HG03442 (cell line): ENCODE results near the gene SLC44A5.
"Not testable (repeated sequence)": the region's sequence is repeated elsewhere in the genome, so short reads cannot be mapped to it uniquely, and the experiment has no call there.

Experiments used
- ATAC-seq: cut with Tn5 transposase; IDR thresholded peaks from one replicate; pipeline ENCODE4 v1.9.1; 2021; ENCODE audit warnings: mild to moderate bottlenecking, moderate library complexity; ENCODE audit not compliant: unreplicated experiment

SLC44A5 gene

DNA sequence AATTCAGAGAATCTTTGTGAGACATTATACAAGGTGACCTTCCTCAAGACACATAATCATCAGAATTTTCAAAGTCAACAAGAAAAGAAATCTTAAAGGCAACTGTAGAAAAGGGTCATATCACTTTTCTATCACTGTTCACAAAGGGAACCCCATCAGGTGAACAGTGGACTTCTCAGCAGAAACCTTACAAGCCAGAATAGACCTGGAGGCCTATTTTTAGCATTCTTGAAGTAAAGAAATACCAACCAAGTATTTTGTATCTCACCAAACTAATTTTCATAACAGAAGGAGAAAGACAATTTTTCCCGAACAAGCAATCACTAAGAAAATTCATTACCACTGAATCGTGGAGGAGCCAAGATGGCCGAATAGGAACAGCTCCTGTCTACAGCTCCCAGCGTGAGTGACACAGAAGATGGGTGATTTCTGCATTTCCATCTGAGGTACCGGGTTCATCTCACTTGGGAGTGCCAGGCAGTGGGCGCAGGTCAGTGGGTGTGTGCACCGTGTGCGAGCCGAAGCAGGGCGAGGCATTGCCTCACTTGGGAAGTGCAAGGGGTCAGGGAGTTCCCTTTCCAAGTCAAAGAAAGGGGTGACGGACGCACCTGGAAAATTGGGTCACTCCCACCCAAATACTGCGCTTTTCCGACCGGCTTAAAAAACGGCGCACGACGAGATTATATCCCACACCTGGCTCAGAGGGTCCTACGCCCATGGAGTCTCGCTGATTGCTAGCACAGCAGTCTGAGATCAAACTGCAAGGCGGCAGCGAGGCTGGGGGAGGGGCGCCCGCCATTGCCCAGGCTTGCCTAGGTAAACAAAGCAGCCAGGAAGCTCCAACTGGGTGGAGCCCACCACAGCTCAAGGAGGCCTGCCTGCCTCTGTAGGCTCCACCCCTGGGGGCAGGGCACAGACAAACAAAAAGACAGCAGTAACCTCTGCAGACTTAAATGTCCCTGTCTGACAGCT, 235.2 kb downstream of the SLC44A5 start:
- ATAC-seq = not testable (repeated sequence)

GRCh38 chr1:75373542-75374159, 237.3 kb downstream of the SLC44A5 start:
- ATAC-seq = no peak

GRCh38 chr1:75366595-75366994, 244.3 kb downstream of the SLC44A5 start:
- no peak for ATAC-seq

DNA sequence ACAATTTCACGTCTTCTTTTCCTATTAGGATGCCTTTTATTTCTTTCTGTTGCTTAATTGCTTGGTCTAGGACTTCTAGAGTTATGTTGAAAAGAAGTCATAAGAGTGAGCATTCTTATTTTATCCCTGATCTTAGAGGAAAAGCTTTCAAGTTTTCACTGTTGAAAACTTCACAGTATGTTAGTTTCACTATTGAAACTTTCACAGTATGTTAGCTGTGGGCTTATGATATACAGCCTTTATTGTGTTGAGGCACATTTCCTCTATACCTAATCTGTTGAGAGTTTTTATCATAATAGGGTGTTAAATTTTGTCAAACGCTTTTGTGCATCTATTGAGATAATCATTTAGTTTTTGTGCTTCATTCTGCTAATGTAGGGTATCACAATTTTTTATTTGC, 249.7 kb downstream of the SLC44A5 start:
- no peak for ATAC-seq

DNA sequence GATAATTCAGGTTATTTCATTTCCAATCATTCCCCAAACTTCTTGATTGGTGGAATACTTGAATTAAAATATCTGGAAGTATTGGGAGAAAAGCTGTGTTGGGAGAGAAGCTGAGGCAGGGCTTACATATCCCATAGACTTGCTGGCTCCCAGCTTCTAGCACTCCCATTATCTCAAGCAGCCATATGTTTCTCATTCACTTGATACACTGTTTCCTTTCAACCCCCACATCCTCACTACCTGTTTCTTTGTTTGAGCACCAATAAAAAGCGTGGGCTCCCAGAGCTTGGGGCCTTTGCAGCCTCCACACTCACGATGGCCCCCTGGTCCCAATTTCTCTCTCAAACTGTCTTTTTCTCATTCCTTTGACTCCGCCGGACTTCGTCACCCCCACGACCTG, 256.6 kb downstream of the SLC44A5 start:
- ATAC-seq = not testable (repeated sequence)

GRCh38 chr1:75353051-75353450, 257.9 kb downstream of the SLC44A5 start:
- no peak for ATAC-seq

GRCh38 chr1:75345538-75346292, 265.2 kb downstream of the SLC44A5 start:
- no peak for ATAC-seq

- ATAC-seq = no peak
Observed at GRCh38 chr1:75342786-75343185, 268.1 kb downstream of the SLC44A5 start.

DNA sequence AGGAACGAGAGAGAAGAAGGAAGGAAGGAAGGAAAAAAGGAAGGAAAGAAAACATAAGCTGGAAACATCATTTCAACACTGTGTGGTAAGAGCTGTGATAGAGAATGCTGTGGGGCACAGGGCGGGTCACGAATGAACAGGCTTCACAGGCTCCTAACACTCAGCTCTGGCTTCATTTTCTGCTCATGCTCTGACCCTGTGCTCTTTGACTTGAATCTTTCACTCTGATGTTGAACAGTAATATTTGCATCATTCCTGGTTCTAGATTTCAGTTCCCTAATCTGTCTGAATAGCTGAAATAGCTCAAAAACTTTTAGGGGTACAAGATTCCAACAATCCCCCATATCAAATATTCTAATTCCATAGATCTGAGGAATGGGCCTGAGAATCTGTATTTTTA, 269.4 kb downstream of the SLC44A5 start:
- peak; percentile 51 for ATAC-seq

GRCh38 chr1:75338616-75339483, 272.1 kb downstream of the SLC44A5 start:
- ATAC-seq = peak; percentile 92

DNA sequence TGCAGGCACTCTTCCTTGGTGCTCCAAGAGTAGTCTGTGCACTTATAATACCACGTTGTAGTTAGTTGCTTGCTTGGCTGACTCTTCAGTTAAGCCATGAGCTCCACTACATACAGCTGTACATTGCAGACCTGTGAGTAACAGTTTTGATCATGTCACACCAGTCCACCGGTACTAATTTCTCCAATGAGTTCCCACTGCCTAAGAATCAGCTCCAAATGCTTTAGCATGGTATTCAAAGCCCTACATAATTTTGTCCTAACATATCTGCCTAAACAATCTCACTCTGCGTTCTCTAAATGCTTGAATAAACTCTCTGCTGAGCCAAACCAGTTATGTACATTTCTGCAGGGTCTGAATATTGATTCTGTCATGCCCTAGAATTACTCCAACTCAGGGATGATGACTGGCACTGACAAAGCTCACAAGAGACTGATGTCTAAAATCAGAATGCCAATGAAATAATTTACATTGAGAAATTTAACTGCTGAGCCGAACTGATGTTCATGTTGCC, 276.0 kb downstream of the SLC44A5 start:
- ATAC-seq = no peak

GRCh38 chr1:75330624-75331023, 280.3 kb downstream of the SLC44A5 start:
- ATAC-seq = no peak

GRCh38 chr1:75328691-75329090, 282.2 kb downstream of the SLC44A5 start:
- ATAC-seq = no peak

DNA sequence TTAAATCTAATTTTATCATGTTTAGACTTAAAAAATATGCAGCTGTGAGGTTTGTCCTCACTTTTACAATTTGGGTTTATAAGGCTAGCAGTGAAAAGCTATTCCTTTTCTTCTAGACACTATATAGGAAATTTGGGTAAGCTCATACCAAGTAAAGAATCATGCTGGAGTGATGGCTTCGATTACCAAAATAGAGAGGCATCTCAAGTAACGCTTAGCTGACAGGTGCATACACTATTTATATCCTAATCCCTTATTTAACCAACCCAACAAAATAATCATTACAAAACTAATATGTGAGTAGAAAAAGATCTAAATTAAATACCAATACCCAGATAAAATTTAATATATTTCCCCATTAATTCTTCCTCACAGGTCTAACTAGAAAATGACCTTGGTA, 283.5 kb downstream of the SLC44A5 start:
- ATAC-seq = no peak

DNA sequence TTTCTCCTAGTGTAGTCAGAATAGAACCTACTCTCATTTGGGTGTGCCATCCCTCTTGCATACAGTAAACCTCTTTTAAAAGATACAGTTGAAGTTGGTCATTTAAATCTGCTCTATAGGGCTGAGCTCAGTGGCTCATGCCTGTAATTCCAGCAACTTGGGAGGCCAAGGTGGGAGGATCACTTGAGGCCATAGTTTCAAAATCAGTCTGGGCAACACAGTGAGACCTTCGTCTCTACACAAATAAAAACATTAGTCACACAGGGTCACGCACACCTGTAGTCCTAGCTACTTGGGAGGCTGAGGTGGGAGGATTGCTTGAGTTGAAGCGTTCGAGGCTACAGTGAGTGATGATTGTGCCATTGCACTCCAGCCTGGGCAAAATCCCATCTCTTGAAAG, 292.9 kb downstream of the SLC44A5 start:
- no peak for ATAC-seq

GRCh38 chr1:75316230-75316629, 294.7 kb downstream of the SLC44A5 start:
- ATAC-seq = no peak

DNA sequence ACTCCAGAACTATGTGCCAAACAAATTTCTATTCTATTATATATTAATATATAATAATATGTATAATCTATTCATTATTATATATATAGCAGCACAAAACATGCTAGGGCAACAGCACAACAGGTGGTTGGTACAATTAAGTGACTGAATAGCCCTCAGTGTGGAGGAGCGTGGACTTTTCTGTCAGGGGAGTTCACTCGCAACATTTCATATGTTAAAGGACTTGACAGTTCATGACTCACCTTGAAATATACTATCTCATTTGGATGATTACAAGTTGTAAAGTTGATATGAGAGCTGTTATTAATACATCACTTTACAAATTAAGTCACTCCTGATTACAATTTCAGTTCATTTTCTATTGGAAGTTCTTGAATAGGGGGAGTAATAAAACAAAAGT, 298.3 kb downstream of the SLC44A5 start:
- ATAC-seq = no peak

- ATAC-seq = no peak
Observed at GRCh38 chr1:75310067-75310466, 300.8 kb downstream of the SLC44A5 start.

- no peak for ATAC-seq
Observed at GRCh38 chr1:75308365-75308764, 302.5 kb downstream of the SLC44A5 start.

DNA sequence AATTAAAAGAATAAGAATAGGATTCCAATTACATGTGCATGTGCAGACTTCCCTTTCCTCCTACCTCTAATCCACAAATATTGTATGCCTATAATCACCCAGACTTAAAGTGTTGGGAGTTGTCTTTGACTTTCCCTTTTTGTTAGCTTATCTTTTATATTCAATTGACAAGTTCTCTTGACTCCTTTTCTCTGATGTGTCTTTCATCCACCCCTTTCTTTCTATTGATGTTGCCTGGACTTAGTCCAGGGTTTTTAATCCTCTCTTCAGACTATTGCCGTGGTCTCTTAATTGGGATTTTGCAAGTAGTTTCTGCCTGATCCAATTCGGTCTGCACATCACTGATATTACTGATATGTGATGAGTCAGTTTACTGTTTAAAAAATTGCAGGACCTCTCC, 305.9 kb downstream of the SLC44A5 start:
- no peak for ATAC-seq
